Measurements from ENCODE around the gene WDR53.
A peak's percentile ranks its signal among the peaks of the same experiment; 100 is the strongest.
"Not testable (repeated sequence)": the region's sequence is repeated elsewhere in the genome, so short reads cannot be mapped to it uniquely, and the experiment has no call there.

Gene WDR53

DNA sequence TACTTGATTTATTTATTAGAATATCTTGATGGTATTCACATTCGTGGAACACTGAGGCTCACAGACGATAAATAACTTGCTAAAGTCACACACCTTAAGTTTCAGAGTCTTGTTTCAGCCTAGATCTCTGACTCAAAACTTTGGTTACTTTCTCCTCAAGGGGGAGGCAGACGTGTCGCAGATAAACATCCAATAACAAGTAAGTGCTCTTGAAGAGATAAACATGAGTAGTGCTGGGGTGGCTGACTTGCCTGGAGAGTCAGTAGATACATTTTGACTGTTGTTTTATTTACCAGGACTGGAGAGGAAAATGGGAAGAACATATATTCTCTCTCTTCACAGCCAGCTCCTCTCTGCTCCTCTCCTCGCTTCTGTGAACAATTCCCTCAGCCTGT, 31.4 kb upstream of the WDR53 start:
- no peaks in the 10 kb centered on the region for H3K4me1 ChIP-seq (ENCODE audit: control insufficient read depth, insufficient read depth, low read length)
- H3K4me3 ChIP-seq (ENCODE audit: low read length), result no peak overlapping the region
- H3K36me3 ChIP-seq (ENCODE audit: insufficient read depth, low read length), result no peaks in the 10 kb centered on the region
- H3K27me3 ChIP-seq (ENCODE audit: control insufficient read depth, insufficient read depth, low read length), result peaks cover 44% of the 10 kb centered on the region
- H3K4me2 ChIP-seq (ENCODE audit: low read length), result no peak overlapping the region
- no peak overlapping the region for H3K9ac ChIP-seq (ENCODE audit: low read depth, low read length)
- H3K9me3 ChIP-seq (replicated peaks; ENCODE audit: low read length), result no peaks in the 10 kb centered on the region

DNA sequence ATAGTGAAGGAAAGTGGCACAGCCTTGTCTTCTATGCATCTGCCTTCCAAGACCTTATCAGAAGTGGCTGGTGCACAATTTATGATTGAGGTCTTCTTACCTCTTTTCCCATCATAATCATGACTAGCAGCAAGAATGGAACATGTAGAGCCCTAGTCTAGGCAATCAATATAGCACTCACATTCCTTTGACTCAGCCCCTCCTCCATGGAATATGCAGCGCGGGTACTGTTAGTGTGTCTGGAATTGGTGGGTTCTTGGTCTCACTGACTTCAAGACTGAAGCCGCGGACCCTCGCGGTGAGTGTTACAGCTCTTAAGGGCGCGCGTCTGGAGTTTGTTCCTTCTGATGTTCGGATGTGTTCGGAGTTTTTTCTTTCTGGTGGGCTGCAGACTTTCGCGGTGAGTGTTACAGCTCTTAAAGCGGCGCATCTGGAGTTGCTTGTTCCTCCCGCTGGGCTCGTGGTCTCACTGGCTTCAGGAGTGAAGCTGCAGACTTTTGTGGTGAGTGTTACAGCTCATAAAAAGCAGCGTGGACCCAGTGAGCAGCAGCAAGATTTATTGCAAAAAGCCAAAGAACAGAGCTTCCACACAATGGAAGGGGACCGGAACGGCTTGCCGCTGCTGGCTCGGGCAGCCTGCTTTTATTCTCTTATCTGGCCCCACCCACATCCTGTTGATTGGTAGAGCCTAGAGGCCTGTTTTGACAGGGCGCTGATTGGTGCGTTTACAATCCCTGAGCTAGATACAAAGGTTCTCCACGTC, 29.8 kb upstream of the WDR53 start:
- H3K27me3 ChIP-seq (ENCODE audit: control insufficient read depth, insufficient read depth, low read length), result peaks cover 38% of the 10 kb centered on the region
- H3K4me1 ChIP-seq (ENCODE audit: control insufficient read depth, insufficient read depth, low read length); H3K4me3 ChIP-seq (ENCODE audit: low read length); H3K36me3 ChIP-seq (ENCODE audit: insufficient read depth, low read length); H3K9ac ChIP-seq (ENCODE audit: low read depth, low read length); H3K9me3 ChIP-seq (replicated peaks; ENCODE audit: low read length); H3K4me2 ChIP-seq (ENCODE audit: low read length): not testable (repeated sequence)

DNA sequence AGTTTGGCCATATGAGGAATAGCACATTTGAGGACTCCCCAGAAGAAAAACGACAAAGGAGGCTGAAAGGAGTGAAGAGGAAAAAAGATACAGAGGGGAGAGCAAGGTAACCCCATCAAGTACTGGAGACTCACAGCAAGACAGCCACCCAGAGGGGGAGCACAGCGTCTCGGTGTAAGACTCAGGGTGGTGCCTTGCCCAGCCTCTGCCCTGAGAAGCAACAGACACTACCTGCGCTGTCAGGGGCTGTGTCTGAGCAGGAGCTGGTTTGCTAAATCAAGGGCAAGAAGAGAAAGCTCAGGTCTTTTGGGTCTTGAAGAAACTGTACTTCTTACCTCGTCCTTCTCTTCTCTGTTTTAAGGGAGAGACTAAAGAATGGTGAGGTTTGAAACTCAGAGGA, 28.0 kb upstream of the WDR53 start:
- Histone ChIP-seq H3K4me3 (ENCODE audit: low read length) (no peak overlapping the region), H3K36me3 (ENCODE audit: insufficient read depth, low read length) (no peaks in the 10 kb centered on the region), H3K9me3 (replicated peaks; ENCODE audit: low read length) (no peaks in the 10 kb centered on the region), H3K27me3 (ENCODE audit: control insufficient read depth, insufficient read depth, low read length) (peaks cover 34% of the 10 kb centered on the region), H3K4me2 (ENCODE audit: low read length) (no peak overlapping the region), H3K4me1 (ENCODE audit: control insufficient read depth, insufficient read depth, low read length) (no peaks in the 10 kb centered on the region), H3K9ac (ENCODE audit: low read depth, low read length) (no peak overlapping the region)

DNA sequence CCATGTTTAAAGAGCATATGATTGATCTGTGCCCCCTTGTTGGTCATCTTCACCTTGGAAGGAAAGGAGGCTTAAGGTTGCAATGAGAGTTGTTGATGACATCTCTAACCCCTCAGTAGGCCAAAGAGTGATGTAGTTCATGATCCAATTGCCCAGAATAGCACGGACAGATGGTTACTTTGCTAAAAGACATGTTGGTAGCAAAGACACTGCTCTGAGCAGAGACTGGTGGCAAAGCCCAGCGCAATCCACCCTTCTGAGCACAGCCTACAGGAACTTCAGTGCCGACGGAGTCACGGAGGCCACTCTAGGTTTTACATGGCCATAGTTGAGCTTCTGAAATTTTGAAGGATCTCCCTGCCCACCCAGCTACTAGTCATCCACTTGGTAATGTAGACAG, 21.9 kb upstream of the WDR53 start:
- Histone ChIP-seq H3K27me3 (ENCODE audit: control insufficient read depth, insufficient read depth, low read length) (peaks cover 3% of the 10 kb centered on the region), H3K4me1 (ENCODE audit: control insufficient read depth, insufficient read depth, low read length) (peaks cover 2% of the 10 kb centered on the region), H3K4me2 (ENCODE audit: low read length) (no peak overlapping the region), H3K4me3 (ENCODE audit: low read length) (no peak overlapping the region), H3K9me3 (replicated peaks; ENCODE audit: low read length) (no peaks in the 10 kb centered on the region), H3K9ac (ENCODE audit: low read depth, low read length) (no peak overlapping the region), H3K36me3 (ENCODE audit: insufficient read depth, low read length) (peaks cover 3% of the 10 kb centered on the region)

DNA sequence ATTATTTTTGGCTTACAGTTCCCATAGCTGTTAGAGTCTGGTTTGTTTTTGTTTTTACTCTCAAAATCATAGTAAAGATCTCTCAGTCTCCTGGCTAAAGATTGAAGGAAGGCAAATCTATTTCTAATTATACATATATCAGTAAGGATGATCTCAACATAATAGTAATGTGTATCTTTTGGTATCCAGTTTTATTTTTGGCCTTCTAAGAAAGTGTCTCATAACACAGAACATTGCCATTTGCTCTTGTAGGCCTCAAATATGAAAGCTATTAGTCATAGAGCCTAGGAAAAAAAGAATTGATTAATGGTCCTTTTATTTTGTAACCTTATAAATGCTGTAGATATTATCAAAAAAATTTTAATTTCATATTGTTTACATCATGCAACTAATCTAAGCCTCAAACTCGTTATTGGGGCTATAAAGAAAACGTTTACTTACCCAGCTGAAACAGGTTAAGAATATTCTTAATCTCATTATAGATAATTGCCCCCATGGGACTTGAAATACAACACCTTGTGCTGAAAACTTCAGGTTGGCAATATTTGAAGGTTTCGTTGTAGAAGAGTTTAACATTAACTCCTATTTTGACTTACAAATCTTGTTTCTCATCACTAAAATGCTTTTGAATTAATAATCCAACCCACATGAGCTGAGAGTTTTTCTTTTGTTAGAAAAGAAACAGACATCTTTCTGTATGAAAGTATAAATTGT, 16.8 kb upstream of the WDR53 start:
- H3K36me3 ChIP-seq (ENCODE audit: insufficient read depth, low read length), result peaks cover 8% of the 10 kb centered on the region
- H3K4me1 ChIP-seq (ENCODE audit: control insufficient read depth, insufficient read depth, low read length), result peaks cover 12% of the 10 kb centered on the region
- H3K9me3 ChIP-seq (replicated peaks; ENCODE audit: low read length), result no peaks in the 10 kb centered on the region
- no peak overlapping the region for H3K4me2 ChIP-seq (ENCODE audit: low read length)
- no peak overlapping the region for H3K9ac ChIP-seq (ENCODE audit: low read depth, low read length)
- H3K27me3 ChIP-seq (ENCODE audit: control insufficient read depth, insufficient read depth, low read length), result no peaks in the 10 kb centered on the region
- no peak overlapping the region for H3K4me3 ChIP-seq (ENCODE audit: low read length)

DNA sequence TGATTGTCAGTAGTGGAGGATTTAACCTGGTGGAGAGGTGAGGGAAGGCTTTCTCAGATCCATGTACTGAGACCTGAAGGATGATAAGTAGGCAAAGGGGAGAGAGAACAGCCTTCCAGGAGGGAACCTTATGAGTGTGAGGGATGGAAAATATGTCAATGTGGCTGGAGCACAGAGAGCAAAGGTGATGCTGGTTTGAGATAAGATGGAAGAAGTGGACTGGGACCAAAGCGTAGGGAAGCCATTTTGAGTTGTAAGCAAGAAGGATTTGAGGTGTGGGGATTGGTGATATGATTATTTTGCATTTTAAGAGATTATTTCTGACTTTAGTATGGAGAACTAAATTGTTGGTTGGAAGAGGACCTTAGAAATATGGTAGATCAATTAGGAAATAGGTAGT, 4.0 kb upstream of the WDR53 start:
- Histone ChIP-seq H3K9me3 (replicated peaks; ENCODE audit: low read length) (no peaks in the 10 kb centered on the region), H3K4me2 (ENCODE audit: low read length) (no peak overlapping the region), H3K27me3 (ENCODE audit: control insufficient read depth, insufficient read depth, low read length) (no peaks in the 10 kb centered on the region), H3K4me3 (ENCODE audit: low read length) (no peak overlapping the region), H3K4me1 (ENCODE audit: control insufficient read depth, insufficient read depth, low read length) (peaks cover 9% of the 10 kb centered on the region), H3K9ac (ENCODE audit: low read depth, low read length) (no peak overlapping the region), H3K36me3 (ENCODE audit: insufficient read depth, low read length) (peaks cover under 1% of the 10 kb centered on the region)

DNA sequence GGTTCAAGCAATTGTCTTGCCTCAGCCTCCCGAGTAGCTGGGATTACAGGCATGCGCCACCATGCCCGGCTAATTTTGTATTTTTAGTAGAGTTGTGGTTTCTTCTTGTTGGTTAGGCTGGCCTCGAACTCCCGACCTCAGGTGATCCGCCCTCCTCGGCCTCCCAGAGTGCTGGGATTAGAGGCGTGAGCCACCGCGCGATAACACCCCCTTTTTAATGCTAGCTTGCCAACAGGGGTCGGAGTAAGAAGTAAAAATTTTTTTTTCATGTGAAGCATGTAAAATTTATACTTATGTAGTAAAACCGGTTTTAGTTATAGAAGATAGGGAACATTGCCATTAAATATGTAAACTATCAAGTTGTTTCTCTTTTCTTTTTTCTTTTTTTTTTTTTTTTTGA, 2.0 kb upstream of the WDR53 start:
- H3K4me1 ChIP-seq (ENCODE audit: control insufficient read depth, insufficient read depth, low read length), result peaks cover 11% of the 10 kb centered on the region
- not testable (repeated sequence) for H3K4me3 ChIP-seq (ENCODE audit: low read length)

DNA sequence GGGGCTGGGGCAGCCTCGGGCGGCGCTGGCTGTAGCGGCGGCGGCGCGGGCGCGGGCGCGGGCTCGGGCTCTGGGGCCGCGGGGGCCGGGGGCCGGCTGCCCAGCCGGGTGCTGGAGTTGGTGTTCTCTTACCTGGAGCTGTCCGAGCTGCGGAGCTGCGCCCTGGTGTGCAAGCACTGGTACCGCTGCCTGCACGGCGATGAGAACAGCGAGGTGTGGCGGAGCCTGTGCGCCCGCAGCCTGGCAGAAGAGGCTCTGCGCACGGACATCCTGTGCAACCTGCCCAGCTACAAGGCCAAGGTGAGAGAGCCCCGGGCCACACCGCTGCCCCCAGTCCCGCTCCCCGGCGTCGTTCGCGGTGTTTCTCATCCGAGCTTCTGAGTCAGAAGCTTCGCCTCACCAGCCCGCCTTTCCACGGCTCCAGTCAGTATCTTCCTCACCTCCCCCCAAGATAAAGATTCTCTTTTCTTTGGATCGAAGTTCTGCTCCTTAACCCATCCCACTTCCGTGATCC, 706 bp upstream of the WDR53 start:
- peak overlapping the region; percentile 81 for H3K4me3 ChIP-seq (ENCODE audit: low read length)
- H3K27me3 ChIP-seq (ENCODE audit: control insufficient read depth, insufficient read depth, low read length), result no peaks in the 10 kb centered on the region
- H3K4me1 ChIP-seq (ENCODE audit: control insufficient read depth, insufficient read depth, low read length), result peaks cover 12% of the 10 kb centered on the region
- peak overlapping the region; percentile 91 for H3K9ac ChIP-seq (ENCODE audit: low read depth, low read length)
- no peaks in the 10 kb centered on the region for H3K9me3 ChIP-seq (replicated peaks; ENCODE audit: low read length)
- peak overlapping the region; percentile 94 for H3K4me2 ChIP-seq (ENCODE audit: low read length)
- peaks cover 3% of the 10 kb centered on the region for H3K36me3 ChIP-seq (ENCODE audit: insufficient read depth, low read length)

More for the DNA sequence above, 2.0 kb upstream of the WDR53 start:
- not testable (repeated sequence) for H3K4me2 ChIP-seq (ENCODE audit: low read length); H3K9ac ChIP-seq (ENCODE audit: low read depth, low read length); H3K9me3 ChIP-seq (replicated peaks; ENCODE audit: low read length); H3K27me3 ChIP-seq (ENCODE audit: control insufficient read depth, insufficient read depth, low read length); H3K36me3 ChIP-seq (ENCODE audit: insufficient read depth, low read length)

DNA sequence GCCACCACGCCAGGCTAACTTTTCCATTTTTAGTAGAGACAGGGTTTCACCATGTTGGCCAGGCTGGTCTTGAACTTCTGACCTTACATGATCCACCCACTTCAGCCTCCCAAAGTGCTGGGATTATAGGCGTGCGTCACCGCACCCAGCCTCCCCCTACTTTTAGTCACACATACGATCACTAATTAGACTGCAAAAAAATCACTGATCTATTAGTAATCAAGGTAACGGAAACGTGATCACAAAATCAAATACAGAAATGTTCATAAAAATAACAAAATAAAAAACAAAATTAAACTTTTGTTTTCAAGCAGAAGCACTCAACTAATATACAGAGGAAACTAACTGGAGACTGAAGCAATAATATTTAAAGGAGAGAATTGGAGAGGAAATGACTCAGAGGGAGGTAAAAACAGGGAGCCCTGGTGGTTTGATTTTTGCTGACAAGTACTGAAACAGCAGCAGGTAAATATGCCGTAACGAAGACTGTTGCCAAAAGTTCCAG, 4.6 kb downstream of the WDR53 start:
- Histone ChIP-seq H3K4me2 (ENCODE audit: low read length) (no peak overlapping the region), H3K9me3 (replicated peaks; ENCODE audit: low read length) (no peaks in the 10 kb centered on the region), H3K27me3 (ENCODE audit: control insufficient read depth, insufficient read depth, low read length) (no peaks in the 10 kb centered on the region), H3K36me3 (ENCODE audit: insufficient read depth, low read length) (peaks cover 9% of the 10 kb centered on the region), H3K4me1 (ENCODE audit: control insufficient read depth, insufficient read depth, low read length) (peaks cover 12% of the 10 kb centered on the region), H3K4me3 (ENCODE audit: low read length) (no peak overlapping the region), H3K9ac (ENCODE audit: low read depth, low read length) (no peak overlapping the region)

DNA sequence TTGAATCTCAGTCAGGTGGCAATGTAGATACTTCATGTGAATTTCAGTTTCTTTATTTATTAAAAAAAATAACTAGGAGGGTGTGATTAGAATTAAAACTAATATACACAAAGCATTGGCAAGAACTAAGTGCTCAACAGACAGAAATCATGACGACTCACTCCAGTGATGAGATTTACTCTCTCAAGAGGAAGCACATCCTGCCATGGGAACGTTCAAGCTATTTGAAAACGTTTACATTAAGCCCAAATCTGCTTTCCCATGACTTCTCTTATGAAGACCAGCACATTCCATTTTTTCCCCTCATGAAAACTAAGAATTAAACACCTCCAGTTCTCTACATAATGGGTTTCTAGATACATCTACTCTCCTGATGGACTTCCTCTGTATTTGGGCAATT, 8.5 kb downstream of the WDR53 start:
- no peak overlapping the region for H3K4me2 ChIP-seq (ENCODE audit: low read length)
- peaks cover 6% of the 10 kb centered on the region for H3K36me3 ChIP-seq (ENCODE audit: insufficient read depth, low read length)
- H3K4me1 ChIP-seq (ENCODE audit: control insufficient read depth, insufficient read depth, low read length), result peaks cover 16% of the 10 kb centered on the region
- H3K27me3 ChIP-seq (ENCODE audit: control insufficient read depth, insufficient read depth, low read length), result no peaks in the 10 kb centered on the region
- no peaks in the 10 kb centered on the region for H3K9me3 ChIP-seq (replicated peaks; ENCODE audit: low read length)
- no peak overlapping the region for H3K9ac ChIP-seq (ENCODE audit: low read depth, low read length)
- no peak overlapping the region for H3K4me3 ChIP-seq (ENCODE audit: low read length)

DNA sequence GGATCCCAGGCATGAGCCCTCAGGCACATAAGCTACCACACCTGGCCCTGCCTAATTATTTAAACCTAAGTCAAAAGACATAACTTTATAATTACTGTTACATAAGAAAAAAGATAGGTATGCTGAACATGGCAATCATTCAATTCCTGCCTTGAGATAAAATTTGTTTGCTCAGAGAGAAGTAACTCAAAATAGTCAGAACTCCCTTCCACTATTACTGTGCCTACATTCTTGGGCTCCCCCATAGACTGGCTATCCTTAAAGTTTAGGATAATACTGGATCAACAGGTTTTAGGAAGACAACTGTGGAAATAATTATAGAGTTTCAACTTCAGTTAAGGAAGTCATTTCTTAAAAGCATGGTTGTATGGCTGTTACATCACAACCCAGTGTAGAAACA, 9.9 kb downstream of the WDR53 start:
- no peaks in the 10 kb centered on the region for H3K9me3 ChIP-seq (replicated peaks; ENCODE audit: low read length)
- peaks cover 10% of the 10 kb centered on the region for H3K4me1 ChIP-seq (ENCODE audit: control insufficient read depth, insufficient read depth, low read length)
- H3K4me3 ChIP-seq (ENCODE audit: low read length), result no peak overlapping the region
- peaks cover 6% of the 10 kb centered on the region for H3K36me3 ChIP-seq (ENCODE audit: insufficient read depth, low read length)
- no peak overlapping the region for H3K4me2 ChIP-seq (ENCODE audit: low read length)
- no peaks in the 10 kb centered on the region for H3K27me3 ChIP-seq (ENCODE audit: control insufficient read depth, insufficient read depth, low read length)
- H3K9ac ChIP-seq (ENCODE audit: low read depth, low read length), result no peak overlapping the region
